GM18519 (cell line): ENCODE results near the gene POGK.

Experiments used
- ATAC-seq: cut with Tn5 transposase; IDR thresholded peaks from one replicate; pipeline ENCODE4 v1.9.1; 2021; ENCODE audit warnings: mild to moderate bottlenecking, moderate library complexity; ENCODE audit not compliant: unreplicated experiment, low FRiP score

The POGK gene

GRCh38 chr1:166899769-166900168 lies 60.5 kb downstream of the POGK start:
- no peak for ATAC-seq

DNA sequence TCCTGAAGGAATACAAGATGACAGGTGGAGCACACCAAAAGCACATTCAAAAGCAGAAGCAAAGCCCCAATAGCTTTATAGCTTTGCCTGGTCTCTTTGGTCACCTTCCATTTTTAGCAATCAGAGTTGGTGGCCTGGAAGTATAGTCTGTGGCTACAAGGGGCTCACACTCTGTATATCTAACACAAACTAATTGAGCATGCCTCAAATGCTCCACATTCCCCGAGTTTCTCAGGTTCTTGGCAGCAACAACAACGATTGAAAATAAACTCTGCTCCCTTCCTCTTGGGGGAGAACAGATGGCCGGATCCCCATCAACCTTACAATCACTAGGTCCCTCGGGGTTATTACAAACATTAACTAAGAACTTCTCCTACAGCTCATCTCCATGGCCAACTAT lies 61.7 kb downstream of the POGK start:
- no peak for ATAC-seq

GRCh38 chr1:166902279-166902678 lies 63.0 kb downstream of the POGK start:
- ATAC-seq, result no peak

DNA sequence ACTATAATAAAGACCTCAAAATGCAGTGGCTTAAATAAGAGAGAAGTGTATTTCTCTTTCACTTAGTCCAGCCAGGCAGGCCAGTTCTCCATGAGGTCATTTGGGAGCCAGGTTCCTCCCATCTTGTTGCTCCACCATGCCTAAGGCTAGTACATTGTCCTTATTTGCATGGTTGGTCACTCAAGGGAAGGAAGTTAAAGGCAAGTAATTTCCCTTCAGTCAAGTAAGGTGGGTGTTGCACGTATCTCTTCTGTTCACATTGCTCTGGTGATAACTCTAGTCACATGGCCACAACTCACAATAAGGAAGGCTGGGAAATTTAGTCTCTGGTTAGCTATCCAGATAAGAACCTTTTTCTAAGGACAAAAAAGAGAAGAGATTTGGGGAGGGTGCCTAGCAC lies 64.0 kb downstream of the POGK start:
- no peak for ATAC-seq

DNA sequence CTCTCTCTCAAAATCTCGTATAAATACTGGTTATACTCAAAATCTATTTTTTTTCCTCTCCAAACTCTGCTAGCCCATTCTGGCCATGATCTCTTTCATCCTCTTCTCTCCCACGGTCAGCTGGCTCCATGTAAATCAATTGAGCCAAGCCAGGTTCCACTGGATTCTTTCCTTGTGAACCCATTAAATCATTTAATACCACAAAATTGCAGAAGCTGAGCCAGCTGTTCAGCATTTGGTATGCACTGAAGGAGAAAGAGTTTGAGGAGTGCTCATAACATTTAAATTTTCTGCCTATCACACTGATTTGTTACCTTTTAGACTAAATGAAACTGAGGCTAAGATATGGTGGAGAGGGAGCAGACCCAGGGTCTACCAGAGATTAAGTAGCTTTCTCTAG lies 65.9 kb downstream of the POGK start:
- no peak for ATAC-seq

DNA sequence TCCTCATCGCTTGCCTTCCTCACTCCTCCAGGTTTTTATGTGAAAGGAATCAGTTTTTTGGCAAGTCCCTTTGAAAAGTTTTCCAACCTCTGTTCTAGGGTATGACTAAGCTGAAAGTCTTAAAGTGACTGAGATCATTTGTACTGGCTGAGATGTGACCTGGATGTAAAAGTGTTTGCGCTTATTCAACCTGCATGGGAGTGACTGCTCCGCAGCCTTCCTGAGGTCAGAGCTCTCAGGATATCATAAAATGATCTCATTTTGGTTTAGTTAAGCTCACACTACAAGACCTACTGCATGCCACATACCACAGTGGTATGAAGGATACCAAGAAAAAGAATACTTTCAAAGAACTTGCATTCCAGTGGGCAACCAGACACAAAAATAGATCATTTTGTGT lies 66.6 kb downstream of the POGK start:
- no peak for ATAC-seq
